ENCODE data around the gene SH3RF3.
"Not testable (repeated sequence)": the region's sequence is repeated elsewhere in the genome, so short reads cannot be mapped to it uniquely, and the experiment has no call there.

The SH3RF3 gene

GRCh38 chr2:109160714-109161440 lies 31.9 kb downstream of the SH3RF3 start:
- DNase-seq, result no peak

- not testable (repeated sequence) for DNase-seq
Observed at GRCh38 chr2:109162367-109162766, 33.4 kb downstream of the SH3RF3 start.

- peak; percentile 79 for DNase-seq
Observed at GRCh38 chr2:109162999-109163398, 34.0 kb downstream of the SH3RF3 start.

GRCh38 chr2:109164311-109164710 lies 35.3 kb downstream of the SH3RF3 start:
- DNase-seq, result no peak

- DNase-seq, result no peak
Observed at GRCh38 chr2:109164739-109165221, 35.8 kb downstream of the SH3RF3 start.

- no peak for DNase-seq
Observed at GRCh38 chr2:109166811-109167210, 37.8 kb downstream of the SH3RF3 start.

GRCh38 chr2:109168086-109168485 lies 39.1 kb downstream of the SH3RF3 start:
- no peak for DNase-seq

- no peak for DNase-seq
Observed at GRCh38 chr2:109168716-109169115, 39.7 kb downstream of the SH3RF3 start.

- DNase-seq, result no peak
Observed at GRCh38 chr2:109170645-109171044, 41.6 kb downstream of the SH3RF3 start.

GRCh38 chr2:109171444-109172334 lies 42.7 kb downstream of the SH3RF3 start:
- DNase-seq, result no peak

GRCh38 chr2:109172556-109173105 lies 43.6 kb downstream of the SH3RF3 start:
- no peak for DNase-seq

GRCh38 chr2:109173311-109174171 lies 44.5 kb downstream of the SH3RF3 start:
- DNase-seq, result no peak

- no peak for DNase-seq
Observed at GRCh38 chr2:109174214-109174613, 45.2 kb downstream of the SH3RF3 start.

GRCh38 chr2:109174626-109175349 lies 45.8 kb downstream of the SH3RF3 start:
- DNase-seq, result no peak

- no peak for DNase-seq
Observed at GRCh38 chr2:109175350-109175678, 46.3 kb downstream of the SH3RF3 start.

- no peak for DNase-seq
Observed at GRCh38 chr2:109176928-109177327, 47.9 kb downstream of the SH3RF3 start.

GRCh38 chr2:109177635-109178034 lies 48.6 kb downstream of the SH3RF3 start:
- peak; percentile 31 for DNase-seq

GRCh38 chr2:109178968-109179367 lies 50.0 kb downstream of the SH3RF3 start:
- DNase-seq, result no peak

GRCh38 chr2:109180786-109181185 lies 51.8 kb downstream of the SH3RF3 start:
- DNase-seq, result no peak

- no peak for DNase-seq
Observed at GRCh38 chr2:109182426-109182825, 53.4 kb downstream of the SH3RF3 start.

- DNase-seq, result no peak
Observed at GRCh38 chr2:109183871-109184270, 54.9 kb downstream of the SH3RF3 start.

GRCh38 chr2:109184368-109184767 lies 55.4 kb downstream of the SH3RF3 start:
- DNase-seq, result no peak

Data from NCI-H1105 treated with DMSO at 0.1 percent for 48 hours (cell line).